GM18498 (cell line): ENCODE results near the gene ZSCAN4.

Source experiments
- ATAC-seq: cut with Tn5 transposase; IDR thresholded peaks from one replicate; pipeline ENCODE4 v1.9.1; 2021; ENCODE audit warnings: mild to moderate bottlenecking, moderate library complexity; ENCODE audit not compliant: unreplicated experiment

Gene ZSCAN4

GRCh38 chr19:57668635-57669034 lies at the start of gene ZSCAN4:
Gene ZSCAN4 (plus strand): TSS chr19:57668935. CDS start chr19:57676146, 7,211 bp downstream.
- ATAC-seq: no peak

GRCh38 chr19:57620673-57621348 lies 47.9 kb upstream of the ZSCAN4 start:
- ATAC-seq: no peak

GRCh38 chr19:57623091-57623490 lies 45.6 kb upstream of the ZSCAN4 start:
- ATAC-seq: no peak

- ATAC-seq: peak; percentile 90
Observed at GRCh38 chr19:57632987-57633831, 35.5 kb upstream of the ZSCAN4 start, which contains the start of gene ZNF211. Gene ZNF211 (plus strand): TSS chr19:57633168. CDS start chr19:57633347, 179 bp downstream.

- ATAC-seq: no peak
Observed at GRCh38 chr19:57633832-57634131, 35.0 kb upstream of the ZSCAN4 start.

- no peak for ATAC-seq
Observed at GRCh38 chr19:57637379-57637778, 31.4 kb upstream of the ZSCAN4 start.

GRCh38 chr19:57641715-57642234 lies 27.0 kb upstream of the ZSCAN4 start:
- ATAC-seq: no peak

GRCh38 chr19:57642396-57643046 lies 26.2 kb upstream of the ZSCAN4 start:
- ATAC-seq: no peak

GRCh38 chr19:57643734-57644133 lies 25.0 kb upstream of the ZSCAN4 start:
- no peak for ATAC-seq

- ATAC-seq: no peak
Observed at GRCh38 chr19:57648331-57649003, 20.3 kb upstream of the ZSCAN4 start.

- ATAC-seq: no peak
Observed at GRCh38 chr19:57651654-57651996, 17.1 kb upstream of the ZSCAN4 start.

- ATAC-seq: no peak
Observed at GRCh38 chr19:57653689-57654088, 15.0 kb upstream of the ZSCAN4 start.

GRCh38 chr19:57655443-57655842 lies 13.3 kb upstream of the ZSCAN4 start:
- ATAC-seq: no peak

- ATAC-seq: no peak
Observed at GRCh38 chr19:57656346-57656745, 12.4 kb upstream of the ZSCAN4 start.

- ATAC-seq: no peak
Observed at GRCh38 chr19:57664269-57665127, 4.2 kb upstream of the ZSCAN4 start.

- ATAC-seq: no peak
Observed at GRCh38 chr19:57665261-57665806, 3.4 kb upstream of the ZSCAN4 start.

GRCh38 chr19:57667228-57667627 lies 1.5 kb upstream of the ZSCAN4 start:
- ATAC-seq: no peak

GRCh38 chr19:57671124-57671895 lies 2.6 kb downstream of the ZSCAN4 start:
- no peak for ATAC-seq

GRCh38 chr19:57672466-57672865 lies 3.7 kb downstream of the ZSCAN4 start:
- no peak for ATAC-seq
